Skin epidermis (tissue), 12 donors: ENCODE data around the gene ARRDC3.
A peak's percentile ranks its signal among the peaks of the same experiment; 100 is the strongest.
"Not testable (repeated sequence)": the region's sequence is repeated elsewhere in the genome, so short reads cannot be mapped to it uniquely, and the experiment has no call there.

Experiments used
- H3K27ac ChIP-seq, 21 experiments: fragments of 200-600 bp; sonication (generic) in 11 of 21; one replicate each; pipeline ENCODE4 v1.5.0; 2020; ENCODE audit warnings: mild to moderate bottlenecking in 3 of 21, inconsistent platforms in 2 of 21, moderate library complexity in 2 of 21
- H3K4me3 ChIP-seq, 7 experiments: fragments of 200-600 bp; sonication (generic) in 2 of 7; one replicate each; pipeline ENCODE4 v1.5.0; 2020; ENCODE audit warnings: inconsistent platforms in 2 of 7, mild to moderate bottlenecking in 2 of 7, moderate library complexity in 1 of 7

Gene ARRDC3, protein sequence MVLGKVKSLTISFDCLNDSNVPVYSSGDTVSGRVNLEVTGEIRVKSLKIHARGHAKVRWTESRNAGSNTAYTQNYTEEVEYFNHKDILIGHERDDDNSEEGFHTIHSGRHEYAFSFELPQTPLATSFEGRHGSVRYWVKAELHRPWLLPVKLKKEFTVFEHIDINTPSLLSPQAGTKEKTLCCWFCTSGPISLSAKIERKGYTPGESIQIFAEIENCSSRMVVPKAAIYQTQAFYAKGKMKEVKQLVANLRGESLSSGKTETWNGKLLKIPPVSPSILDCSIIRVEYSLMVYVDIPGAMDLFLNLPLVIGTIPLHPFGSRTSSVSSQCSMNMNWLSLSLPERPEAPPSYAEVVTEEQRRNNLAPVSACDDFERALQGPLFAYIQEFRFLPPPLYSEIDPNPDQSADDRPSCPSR

DNA sequence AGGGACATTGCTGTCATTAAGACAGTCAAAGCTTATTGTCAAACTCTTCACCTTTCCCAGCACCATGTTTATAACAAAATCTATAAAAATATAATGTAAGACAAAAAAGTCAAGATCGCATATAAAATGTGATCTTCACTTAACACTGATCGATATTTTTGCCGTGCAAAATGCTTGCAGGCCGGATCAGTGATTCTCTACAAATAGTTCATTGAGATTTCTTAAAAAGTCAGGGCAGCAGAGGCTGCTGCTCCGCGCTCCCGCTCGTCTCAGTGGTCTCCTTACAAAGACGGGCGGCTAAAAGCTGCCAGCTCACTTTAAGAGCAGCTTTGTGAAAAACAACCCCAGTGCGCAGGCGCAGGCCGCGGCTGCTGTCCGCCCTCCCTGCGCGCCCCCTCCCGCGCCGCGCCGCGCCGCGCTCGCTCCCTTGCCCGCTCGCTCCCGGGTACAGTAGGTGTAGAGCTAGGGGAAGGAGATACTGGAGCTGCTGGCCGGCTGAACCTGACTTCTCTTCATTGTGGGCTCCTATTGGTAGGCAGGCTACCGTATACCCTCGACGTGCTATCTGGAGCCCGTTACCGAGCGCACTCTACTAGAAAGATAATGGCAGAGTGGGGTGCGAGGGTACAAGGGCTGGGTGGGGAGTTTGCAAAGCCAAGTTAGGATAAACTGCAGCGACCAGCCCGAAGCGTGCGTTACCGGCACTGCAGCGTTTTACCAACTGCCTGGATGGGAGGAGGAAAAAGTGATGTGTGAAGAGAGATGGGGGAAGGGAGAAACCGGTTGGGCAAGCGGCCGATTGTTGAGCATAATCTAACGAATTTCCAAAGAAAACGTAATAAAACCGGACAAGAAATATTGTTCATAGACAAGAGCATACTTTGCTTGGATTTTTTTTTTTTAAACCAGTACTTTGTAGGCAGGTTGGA is at the start of gene ARRDC3:
Gene ARRDC3 (minus strand): TSS at position 291 of the 929 bp plus-strand sequence. CDS start 225 bp downstream, at position 66.
- H3K27ac ChIP-seq = peak within 1 kb of the TSS; percentile 62 to 100 (median 97)
- peak within 1 kb of the TSS; percentile 61 to 84 (median 69) for H3K4me3 ChIP-seq

GRCh38 chr5:91430949-91431348 is 47.8 kb upstream of the ARRDC3 start:
- no peak overlapping the region for H3K4me3 ChIP-seq

GRCh38 chr5:91424638-91425436 is 41.7 kb upstream of the ARRDC3 start:
- no peak overlapping the region for H3K27ac ChIP-seq
- no peak overlapping the region for H3K4me3 ChIP-seq

More at GRCh38 chr5:91430949-91431348, 47.8 kb upstream of the ARRDC3 start:
- no peak overlapping the region for H3K27ac ChIP-seq

DNA sequence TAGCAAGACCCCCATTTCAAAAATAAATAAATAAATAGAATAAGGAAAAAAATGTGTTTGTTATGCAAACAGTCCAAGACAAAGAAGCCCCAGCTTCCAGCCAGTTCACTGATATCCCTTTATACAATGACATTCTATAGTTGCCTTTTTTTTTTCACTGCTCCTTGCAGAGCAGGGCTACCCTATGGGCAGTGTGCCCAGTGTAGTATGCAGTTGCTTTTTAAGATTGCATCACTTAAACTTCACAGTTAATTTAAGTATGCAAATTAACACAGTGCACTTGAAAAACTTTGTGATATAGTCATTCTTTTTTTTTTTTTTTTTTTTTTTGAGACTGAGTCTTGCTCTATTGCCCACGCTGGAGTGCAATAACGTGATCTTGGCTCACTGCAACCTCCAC is 40.8 kb upstream of the ARRDC3 start:
- no peak overlapping the region for H3K4me3 ChIP-seq
- H3K27ac ChIP-seq = no peak overlapping the region

DNA sequence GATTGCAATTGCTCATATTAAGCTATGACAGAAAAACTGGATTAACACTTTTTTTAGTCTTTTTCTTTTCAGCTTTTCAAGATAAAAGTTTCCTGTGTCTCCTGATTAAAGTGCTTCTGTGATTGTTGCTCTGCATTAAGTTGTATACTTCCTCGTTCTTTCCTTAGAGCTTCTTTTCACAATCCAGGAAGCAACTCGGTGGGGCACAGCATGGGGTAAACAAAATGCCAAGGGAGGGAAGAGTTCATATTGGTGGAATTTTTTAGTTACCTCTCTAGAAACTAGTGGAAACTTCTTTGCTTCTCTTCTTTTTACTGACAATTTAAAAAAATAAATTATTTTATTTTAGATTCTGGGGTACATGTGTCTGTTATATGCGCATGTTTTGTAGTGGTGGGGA is 37.8 kb upstream of the ARRDC3 start:
- Histone ChIP-seq H3K4me3 (no peak overlapping the region), H3K27ac (no peak overlapping the region)

GRCh38 chr5:91419571-91420537 is 36.7 kb upstream of the ARRDC3 start:
- Histone ChIP-seq H3K4me3 (no peak overlapping the region), H3K27ac (no peak overlapping the region)

- no peak overlapping the region for H3K27ac ChIP-seq
- no peak overlapping the region for H3K4me3 ChIP-seq
Measured at GRCh38 chr5:91419136-91419535, 36.0 kb upstream of the ARRDC3 start.

DNA sequence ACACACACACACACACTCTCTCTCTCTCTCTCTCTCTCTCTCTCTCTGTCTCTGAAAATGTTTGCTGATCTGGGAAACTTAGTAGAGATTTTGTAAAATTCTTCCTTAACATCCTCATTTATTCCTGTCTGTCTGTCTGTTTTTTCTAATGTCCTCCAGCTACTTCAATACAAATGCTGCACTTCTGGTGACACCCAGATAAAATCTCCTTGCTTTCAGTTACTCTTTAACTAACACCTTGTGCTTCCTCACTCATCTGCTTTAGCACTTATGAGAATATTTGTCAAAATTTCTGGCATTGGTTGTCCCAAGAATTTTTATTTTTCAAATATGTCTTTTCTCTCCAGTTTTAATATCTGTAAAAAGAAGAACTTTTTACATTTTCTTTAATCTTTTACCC is 35.0 kb upstream of the ARRDC3 start:
- Histone ChIP-seq H3K27ac (no peak overlapping the region), H3K4me3 (no peak overlapping the region)

DNA sequence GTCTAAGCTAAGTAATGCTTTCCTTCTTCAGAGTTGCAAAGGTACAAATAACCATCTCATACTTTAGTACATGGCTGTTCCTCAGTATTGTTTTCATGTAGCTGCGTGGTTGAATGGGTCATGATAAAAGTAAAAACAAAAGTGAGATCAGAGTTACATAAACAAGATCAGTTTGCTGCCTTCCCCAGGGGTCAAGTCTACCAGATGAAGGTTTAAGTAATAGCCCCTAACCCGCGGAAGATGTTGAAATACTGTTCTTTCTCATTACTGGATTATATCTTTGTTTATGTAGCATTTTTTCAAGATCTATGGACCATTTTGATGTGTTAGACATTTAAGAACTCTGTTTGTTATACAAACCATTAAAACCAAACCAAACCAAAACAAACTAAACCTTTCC is 34.1 kb upstream of the ARRDC3 start:
- Histone ChIP-seq H3K4me3 (no peak overlapping the region), H3K27ac (no peak overlapping the region)

DNA sequence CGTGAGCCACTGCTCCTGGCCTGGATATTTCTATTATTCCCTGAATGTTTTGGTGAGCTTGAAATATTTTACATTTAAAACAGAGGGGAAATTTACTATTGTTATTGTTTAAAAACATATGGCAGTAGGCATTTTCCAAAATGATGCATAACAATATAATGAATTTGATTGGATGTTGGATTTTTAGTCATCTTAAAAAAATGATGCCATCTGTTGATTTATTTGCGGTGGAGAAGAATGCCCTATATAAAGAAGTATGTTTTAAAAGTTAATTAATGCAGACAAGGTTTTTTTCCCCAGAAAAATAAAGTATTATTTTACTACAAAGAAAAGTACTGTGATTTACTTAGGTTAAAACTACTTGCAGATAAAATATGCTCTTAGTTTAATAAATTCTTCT is 33.4 kb upstream of the ARRDC3 start:
- Histone ChIP-seq H3K27ac (no peak overlapping the region), H3K4me3 (no peak overlapping the region)

GRCh38 chr5:91409304-91409703 is 26.2 kb upstream of the ARRDC3 start:
- H3K27ac ChIP-seq = no peak overlapping the region
- H3K4me3 ChIP-seq = no peak overlapping the region

DNA sequence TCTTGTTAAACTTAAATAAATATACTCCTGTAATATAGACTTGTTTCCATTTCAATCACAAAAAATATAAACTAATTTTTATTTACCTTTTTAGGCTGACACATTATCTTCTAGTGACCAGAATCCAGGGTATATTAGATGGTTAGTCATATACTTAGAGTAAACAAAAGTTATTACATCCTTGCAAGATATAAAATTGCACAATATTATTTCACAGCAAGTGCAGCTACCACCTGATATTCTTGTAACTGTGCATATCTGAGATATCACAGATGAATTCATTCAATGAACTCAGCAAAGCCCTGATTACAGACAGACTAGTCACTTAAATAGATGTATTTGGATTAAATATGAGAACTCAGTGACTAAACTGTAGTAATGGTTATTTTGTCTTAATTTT is 25.6 kb upstream of the ARRDC3 start:
- no peak overlapping the region for H3K27ac ChIP-seq

DNA sequence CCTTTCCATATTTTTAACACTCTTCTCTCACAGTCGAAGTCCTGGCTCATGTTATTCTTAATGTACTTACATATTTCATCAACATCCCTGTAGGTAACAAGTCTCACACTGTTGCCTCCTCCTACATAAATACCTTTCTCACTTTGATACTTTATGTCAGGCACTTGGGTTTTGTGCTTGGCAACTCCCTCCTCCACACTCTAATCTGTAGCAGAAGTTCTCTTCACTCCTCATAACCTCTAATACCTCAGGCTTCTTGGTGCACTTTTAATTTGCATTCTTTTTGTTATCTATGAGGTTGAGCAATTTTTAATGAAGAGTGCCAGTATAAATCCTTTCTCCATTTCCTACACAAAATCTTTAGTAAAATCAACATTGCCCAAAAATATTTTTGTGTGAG is 24.1 kb upstream of the ARRDC3 start:
- Histone ChIP-seq H3K27ac (no peak overlapping the region), H3K4me3 (no peak overlapping the region)

More for the DNA sequence above, 25.6 kb upstream of the ARRDC3 start:
- no peak overlapping the region for H3K4me3 ChIP-seq

- Histone ChIP-seq H3K4me3 (no peak overlapping the region), H3K27ac (no peak overlapping the region)
Measured at GRCh38 chr5:91403438-91403837, 20.3 kb upstream of the ARRDC3 start.

DNA sequence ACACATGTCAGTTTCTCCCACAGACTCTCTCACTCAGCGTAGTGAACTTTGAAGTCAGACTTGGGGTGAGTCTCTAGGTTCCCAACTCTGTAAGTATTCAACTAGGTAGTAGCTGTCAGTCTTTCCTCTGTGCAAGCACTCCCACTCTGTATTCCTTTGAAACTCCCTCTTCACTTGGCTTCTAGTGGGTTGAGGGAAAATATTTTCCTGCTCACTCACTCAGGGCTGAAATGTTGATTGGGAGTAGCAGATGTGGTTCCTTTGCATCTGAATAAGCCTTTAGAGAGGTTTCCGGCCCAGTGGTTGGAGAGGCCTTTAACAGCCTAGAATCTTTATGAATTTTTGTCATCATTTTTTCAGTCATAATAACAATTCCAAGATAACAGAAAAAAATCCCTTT is 18.1 kb upstream of the ARRDC3 start:
- H3K27ac ChIP-seq = no peak overlapping the region
- no peak overlapping the region for H3K4me3 ChIP-seq

DNA sequence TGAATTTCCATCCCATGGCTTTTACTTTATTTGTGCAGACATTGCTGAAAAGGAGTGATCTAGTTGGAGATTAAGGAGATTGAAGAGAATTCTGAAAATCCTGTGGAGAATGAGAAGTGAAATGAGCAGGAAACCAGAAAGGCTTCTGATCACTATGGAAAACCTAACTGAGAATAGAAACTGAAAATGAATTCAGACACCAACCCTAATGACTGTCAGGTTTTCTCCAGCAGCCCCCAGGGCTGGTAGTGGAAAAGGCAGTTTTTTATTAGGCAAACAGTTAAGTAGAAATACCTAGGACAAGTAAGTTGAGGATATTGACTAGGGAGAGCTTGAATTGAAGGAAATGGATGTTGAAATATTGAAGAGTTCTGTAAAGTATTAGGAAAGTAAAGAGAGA is 14.7 kb upstream of the ARRDC3 start:
- H3K4me3 ChIP-seq = no peak overlapping the region
- peak overlapping the region in 1 of 21 experiments; percentile 32 for H3K27ac ChIP-seq

GRCh38 chr5:91390268-91390667 is 7.2 kb upstream of the ARRDC3 start:
- Histone ChIP-seq H3K27ac (no peak overlapping the region), H3K4me3 (no peak overlapping the region)

GRCh38 chr5:91389555-91389954 is 6.4 kb upstream of the ARRDC3 start:
- H3K4me3 ChIP-seq, H3K27ac ChIP-seq: not testable (repeated sequence)

DNA sequence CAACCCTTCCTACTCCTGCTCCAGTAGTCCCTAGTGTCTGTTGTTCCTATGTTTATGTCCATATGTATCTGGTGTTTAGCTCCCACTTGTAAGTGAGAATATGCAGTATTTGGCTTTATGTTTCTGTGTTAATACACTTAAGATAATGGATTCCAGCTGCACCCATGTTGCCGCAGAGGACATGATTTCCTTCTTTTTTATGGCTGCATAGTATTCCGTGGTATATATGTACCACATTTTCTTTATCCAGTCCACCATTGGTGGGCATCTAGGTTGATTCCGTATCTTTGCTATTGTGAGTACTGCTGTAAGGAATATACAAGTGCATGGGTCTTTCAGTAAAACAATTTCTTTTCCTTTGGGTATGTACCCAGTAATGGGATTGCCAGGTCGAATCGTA is 5.2 kb upstream of the ARRDC3 start:
- H3K4me3 ChIP-seq = no peak overlapping the region
- H3K27ac ChIP-seq = no peak overlapping the region
